Activated CD4-positive, alpha-beta T cell treated with anti-CD3 and anti-CD28 coated beads, Interleukin-2, amount 50 U/mL, for 24 hours (primary cell): ENCODE results near the gene NCAM1.

Source experiments
- DNase-seq, 2 donors: peaks; one replicate each; pipeline ENCODE4 v3.0.0-alpha.2; 2020; ENCODE audit warnings: low read depth in 1 of 2, low spot score in 1 of 2

NCAM1 gene

DNA sequence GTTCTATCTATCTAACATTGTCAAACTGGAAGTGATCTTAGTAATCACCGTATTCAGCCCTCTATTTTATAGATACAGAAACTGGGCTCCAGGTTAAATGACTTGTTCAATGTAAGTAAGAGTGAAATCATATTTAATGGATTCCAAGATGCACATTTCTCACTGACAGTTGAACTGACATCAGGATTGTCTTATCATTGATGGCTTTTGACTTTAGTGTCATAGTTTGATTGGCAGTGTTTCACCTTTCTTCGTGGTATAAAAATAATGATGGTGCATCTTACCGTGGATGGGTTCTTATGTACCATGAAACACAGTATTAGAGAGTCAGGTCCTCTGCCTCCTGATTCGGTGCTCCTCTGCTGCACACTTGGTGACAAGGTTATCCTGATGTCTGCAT is 123.1 kb downstream of the NCAM1 start:
- no peak for DNase-seq

DNA sequence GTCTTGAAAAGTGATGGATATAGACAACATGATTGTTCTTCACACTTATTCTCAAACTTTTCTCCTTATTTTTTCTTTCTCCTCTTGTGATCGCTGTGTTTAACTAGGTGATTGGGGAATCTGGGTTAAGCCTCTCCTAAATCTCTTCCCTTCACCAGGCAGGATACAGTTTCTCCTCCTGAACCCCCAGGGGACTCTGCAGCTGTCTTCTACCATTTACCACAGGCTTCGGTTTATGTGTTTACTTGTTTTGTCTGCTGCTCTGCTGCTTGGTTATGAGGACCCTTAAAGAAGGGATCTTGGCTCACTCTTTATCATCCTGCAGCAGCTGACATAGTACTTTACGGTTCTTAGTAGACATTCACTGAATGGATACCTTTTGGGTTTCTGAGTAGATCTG is 124.2 kb downstream of the NCAM1 start:
- DNase-seq = no peak

DNA sequence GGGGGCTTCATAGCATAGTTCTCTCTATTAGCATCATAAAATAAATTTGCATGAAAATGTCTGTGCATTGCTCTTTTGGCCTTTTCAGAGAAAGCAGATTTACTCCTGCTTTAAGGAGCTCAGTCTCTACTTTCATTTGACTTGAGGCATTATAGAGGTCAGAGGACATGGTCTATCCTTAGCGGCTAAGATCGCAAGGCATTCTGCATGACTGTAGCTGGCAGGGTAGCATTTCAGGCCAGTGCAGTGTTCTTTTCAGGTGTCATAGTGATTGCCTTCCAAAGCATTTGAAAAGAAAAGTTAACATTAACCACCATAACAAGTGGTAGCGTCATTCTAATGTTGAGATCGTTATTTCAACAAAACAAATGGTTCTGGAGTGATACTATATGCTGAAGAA is 126.5 kb downstream of the NCAM1 start:
- DNase-seq = no peak

DNA sequence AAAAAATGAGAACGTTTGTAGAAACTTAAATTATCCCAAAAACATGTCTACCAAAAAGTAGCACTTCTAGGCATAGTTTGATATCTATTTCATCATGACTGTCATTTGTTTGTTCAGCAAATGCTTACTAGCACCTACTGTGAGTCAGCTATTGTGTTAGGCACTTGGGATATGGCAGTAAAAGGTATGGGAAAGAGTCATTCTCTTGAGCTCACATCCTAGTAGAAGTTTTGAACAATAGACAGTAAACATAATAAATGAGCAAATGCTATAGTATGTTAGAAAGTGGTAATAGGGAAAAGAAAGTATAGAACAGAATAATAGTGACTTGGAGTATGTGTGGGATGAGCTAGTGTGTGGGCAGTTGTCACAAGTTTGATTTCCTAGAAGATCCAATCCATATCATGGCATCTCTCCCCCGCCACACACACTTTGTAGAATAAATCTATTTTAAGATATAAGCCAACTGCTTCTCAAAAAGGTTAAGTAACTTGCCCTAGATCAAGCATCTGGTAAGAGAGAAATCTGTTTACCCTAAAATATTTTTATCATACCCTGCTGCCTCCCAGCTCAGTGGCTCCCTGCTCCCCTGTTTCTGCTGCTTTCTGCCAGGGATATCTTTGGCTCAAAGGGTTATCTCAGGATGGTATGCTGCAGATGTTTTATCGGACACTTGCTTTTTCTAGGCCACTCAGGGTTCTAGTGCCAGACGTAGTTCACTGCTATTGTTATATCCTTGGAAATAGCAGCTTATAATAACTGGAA is 129.7 kb downstream of the NCAM1 start:
- DNase-seq = no peak

DNA sequence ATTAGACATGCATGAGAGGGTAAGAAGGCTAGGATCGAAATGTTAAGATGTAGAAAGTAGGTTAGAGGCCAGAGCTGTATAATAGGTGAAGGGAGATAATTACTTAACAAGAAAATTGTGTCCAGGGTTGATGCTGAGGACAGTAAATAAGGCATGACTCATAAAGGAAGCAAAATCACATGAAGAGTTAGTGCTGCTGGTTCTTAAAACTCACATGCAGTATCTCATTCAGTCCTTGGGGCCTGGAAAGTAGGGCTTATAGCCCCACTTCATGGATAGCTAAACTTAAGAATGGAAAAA is 130.2 kb downstream of the NCAM1 start:
- DNase-seq = no peak

DNA sequence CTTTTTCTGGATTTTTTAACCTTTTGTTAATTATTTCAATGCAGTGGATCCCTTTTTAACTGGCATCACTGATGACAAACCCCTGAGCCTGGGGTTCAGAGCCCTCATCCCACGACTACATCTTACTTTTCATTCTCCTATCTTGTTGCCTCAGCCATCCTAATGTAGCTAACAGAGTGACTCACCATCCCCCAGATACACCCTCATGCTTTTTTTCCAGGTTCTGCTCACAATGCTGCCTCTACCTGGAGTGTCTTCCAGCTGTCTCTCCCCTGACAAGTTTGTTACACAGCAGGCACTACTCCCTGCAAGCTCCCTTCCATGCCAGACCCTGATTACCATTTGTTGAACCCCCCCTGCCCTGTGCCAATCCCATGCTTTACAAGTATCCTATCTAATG is 135.4 kb downstream of the NCAM1 start:
- DNase-seq = no peak

DNA sequence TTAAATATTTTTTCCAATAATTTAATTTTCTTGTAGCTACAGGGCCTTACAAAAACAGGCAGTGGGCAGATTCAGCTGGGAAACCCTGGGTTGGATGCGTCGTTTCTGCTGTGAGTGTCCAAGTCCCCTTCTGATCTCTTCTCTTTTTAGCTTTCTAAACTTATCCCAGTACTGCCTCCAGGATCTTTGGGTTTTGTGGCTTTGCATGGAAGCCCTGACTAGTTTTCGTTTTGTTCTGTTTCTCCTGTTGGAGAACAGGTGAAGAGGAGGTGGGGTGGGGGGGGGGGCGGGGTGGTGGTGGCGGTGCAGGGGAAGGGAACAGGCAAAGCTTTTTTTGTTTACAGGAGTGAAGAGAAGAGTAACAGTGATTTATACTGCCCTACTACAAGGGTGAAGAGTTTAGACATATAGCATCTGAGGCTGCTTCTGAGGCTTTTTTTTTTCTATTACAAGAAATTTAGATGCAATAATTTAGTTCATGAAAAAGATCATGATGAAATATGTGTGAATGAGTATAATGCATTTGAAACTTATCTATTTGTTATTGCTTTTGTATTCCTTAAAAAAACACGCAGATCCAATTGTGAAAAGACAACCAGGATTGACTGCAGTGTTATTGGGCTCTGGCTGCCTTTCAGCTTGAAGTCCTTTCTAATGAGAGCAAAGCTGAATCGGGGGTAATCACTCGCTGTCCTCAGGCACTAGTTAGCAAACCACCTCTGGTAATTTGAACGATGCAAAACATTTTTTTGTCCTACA is 142.9 kb downstream of the NCAM1 start:
- no peak for DNase-seq

DNA sequence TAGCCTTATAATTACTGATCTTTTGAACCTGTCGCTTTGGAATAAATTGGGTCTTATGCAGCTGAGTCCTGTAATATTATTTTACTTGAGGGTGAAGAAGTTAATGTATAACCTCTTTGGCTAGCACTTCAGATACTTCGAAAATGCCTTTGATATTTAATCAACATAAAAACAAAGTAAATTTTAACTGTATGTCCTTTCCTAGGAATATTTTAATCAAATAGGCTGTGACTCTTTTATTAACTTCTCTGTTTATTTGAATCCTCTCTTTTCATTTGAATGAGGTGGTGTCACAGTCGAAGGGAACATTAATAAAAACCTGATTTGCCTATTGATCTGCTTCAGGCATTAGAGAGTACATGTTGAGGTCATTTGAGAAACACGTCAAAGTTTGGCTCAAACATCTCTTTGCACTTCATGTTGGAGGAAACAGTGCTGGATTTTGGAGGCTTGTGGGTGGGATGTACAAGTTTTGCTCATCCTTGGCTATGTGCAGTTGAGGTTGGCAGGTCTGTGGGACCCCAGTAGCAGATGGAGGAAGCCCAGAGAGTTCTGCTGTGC is 143.6 kb downstream of the NCAM1 start:
- no peak for DNase-seq

DNA sequence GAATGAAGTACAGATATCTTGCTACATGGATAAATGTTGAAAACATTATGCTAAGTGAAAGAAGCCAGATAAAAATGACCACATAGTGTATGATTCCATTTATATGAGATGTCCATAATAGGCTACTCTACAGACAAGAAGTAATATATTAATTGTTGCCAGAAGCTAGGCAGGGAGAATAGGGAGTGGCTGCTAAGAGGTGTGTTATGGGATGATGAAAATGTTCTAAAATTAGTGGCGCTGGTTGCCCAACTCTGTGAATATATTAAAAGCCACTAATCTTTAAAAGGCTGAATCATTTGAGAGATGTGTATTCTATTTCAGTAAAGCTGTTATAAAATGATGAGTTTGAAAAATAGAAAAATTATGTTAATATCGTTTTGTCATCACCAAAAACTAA is 144.4 kb downstream of the NCAM1 start:
- no peak for DNase-seq

DNA sequence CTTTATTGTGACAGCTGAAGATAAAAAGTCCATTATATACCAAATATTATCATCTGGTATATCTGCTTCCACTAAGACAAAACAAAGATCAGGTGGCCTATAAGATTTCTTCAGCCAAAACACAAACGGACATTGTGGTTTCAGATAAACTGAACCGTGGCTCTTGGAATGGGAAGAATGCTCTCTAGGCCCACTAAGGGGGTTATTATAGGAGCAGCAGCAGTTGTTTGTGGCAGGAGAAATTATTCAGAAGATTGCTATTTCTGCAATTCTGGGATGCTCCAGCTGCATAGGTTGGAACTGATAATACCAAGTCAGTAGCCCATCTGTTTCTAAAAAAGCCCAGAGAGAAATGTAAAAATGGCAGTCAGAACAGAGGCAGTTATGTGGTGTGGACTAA is 145.3 kb downstream of the NCAM1 start:
- DNase-seq = no peak

DNA sequence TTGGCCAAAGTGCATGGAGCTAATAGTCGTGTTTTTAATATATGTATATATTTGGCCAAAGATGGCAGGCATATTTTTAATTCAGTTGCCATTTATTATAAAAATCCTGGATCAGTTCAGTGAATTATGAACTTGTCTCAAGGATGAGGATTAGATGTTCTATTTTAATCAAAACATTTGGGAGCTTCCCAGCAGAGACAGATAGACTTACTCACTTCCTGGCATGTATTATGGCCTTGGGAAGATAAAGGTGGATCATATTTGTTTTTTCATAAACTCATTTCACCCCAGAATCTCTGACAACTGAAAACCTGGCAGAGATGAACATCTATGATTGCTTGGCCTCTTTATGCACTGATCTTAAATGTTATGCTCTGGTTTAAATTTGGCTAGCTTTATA is 148.8 kb downstream of the NCAM1 start:
- DNase-seq = no peak

DNA sequence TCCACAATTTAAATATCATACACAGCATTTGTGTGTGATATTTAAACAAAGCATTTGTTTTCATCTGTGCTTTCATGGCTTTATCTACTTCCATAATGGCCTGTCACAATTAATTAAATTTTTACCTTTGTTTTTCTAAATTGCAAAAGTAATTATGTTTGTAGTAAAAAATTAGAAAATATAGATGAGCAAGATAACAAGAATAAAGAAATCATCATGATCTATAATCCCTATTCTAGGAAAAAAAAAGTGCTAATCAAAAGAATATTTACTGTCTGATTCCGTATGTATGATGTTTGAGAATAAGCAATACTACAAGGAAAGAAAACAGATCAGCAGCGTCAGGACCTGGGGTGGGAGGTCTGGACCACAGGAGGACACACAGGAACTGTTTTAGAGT is 149.9 kb downstream of the NCAM1 start:
- no peak for DNase-seq

DNA sequence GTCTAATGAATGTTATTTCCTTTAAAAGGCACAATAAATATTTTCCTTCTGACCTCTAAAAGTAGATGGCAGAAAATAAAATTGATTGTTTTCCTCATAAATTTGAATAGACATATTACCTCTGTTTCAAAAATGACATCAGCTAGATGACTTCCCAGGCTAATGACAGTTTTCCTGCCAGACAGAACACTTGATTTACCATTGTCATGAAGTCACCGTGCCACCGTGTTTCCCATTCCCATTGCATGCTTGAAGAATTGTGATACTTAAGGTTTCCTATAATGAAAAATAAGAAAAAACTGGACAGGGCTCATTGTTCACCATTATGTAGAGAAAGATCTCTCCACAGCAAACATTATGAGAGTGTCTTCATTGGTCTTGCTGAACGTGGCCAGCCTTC is 151.1 kb downstream of the NCAM1 start:
- no peak for DNase-seq

DNA sequence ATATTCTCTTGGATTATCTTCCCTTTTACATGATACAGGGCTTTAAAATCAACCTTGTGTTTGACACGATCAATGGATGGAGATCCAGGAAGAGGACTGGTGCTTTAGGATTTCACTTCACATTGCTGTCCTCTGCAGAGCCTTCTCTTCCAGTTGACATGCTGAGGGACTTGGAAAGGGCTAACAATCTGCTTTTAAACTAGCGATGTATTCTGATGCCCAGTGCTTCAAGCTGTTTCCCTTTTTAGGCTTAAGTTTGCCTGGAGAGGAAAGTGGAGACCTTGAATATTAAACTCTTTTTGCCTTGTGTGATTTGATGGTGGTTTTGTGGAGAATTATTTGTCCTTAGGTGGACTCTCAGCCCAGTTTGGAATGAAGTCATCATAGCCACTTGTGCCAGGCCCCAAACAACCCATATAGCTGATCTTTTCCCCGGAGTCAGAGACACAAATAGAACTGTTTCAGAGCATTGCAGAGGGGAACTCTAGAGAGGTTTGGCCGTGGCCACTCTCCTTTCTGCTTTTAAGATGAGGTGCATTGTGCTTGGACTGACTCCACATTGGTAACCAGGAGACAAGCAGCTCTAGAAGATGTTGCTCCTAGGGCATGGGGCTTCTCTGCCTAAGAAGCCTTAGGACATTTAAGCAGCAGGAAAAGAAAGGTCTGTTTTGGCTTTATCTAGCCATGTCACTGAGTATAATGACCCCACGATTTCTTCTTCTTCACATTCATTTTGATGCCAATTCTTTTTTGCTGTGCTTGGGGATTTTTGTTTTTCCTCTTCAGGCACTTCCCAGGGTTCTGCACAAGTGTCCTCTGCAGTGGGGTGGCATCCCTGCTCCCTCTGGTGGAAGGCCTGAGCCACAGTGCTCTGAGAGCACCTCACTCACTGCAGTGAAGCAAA is 152.8 kb downstream of the NCAM1 start:
- no peak for DNase-seq

DNA sequence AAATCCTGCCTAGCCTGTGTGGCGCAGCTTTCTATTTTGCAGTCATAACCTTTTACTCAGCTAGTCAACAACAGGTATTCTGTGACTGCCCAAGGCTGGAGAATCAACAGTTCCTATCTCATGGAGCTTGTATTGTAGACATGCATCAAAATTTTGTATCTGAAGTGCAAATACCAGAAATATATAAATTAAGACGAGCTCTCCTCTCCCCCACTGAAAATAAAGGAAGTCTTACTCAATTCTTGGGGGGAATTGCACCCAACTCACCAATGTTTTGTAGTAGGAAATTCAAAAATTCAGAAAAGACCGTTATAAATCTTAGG is 153.4 kb downstream of the NCAM1 start:
- DNase-seq = no peak

DNA sequence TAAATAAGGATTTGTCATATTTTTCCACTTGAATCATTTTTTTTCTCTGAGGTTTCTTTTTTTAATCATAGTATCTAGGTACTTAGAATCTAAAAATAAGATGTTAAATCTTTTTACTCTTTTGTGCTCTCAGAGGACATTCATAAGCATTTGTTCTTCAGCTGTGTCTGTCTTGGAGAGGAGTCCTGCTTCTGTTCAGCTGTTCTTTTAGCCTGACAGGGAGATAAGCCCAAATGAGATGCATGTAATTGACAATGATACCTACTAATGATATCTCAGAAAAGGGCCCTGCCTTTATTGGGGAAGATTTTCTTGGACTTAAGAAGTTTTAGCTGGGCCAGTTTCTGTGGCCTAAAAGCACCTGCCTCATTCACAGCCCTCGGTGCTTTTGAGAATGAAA is 156.9 kb downstream of the NCAM1 start:
- DNase-seq = no peak

DNA sequence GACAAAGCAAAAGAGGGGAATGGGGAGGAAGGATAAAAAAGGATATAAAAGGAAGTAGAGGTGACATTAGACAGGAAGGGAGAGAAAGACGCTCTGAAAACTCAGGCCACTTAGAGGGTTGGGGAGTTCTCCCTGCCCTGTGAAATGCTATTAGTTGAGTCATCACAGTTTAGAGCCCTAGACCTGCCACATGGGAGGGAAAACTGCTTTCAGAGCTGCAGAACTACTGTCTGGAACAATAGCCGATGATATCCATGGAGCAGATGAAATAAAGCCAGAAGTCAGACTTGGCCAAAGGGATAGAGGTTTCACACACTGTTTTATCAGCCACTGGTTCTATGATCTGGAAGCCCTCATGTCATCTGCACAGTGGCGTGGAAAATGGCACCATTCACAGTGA is 157.9 kb downstream of the NCAM1 start:
- DNase-seq = no peak

DNA sequence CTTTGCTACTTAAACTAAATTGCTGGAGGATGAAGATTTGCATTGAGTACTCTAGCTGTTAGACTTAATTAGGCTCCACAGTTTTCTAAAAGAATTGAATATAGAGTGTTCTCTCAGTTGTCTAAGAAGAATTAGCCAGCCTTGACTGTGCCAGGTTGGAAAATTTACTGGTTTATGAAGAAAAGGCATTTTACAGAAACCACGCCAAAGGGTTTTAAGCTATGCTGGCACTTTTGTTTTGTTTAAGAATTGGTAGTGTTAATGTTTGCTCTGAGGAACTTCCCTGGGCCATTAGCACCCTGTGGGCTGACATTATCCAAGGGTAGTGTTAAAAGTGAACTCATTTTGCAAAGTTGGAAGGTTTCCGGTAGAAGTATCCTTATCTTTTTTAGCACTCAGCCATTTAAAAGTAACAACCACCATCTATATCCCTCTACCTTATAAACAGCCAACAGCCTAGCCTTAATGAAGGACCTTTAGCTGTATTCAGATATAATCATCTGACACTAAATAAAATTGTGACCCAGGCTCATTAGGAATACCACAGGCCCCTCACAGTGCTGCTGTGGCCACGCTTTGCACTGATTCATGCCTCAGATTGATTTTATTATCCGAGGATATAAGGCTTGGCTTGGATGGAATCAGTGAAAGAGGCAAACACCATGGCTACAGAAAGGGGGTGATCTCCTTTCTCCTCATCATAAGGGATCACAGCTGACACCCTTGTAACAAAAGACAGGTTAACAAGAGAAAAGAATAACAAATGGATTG is 158.9 kb downstream of the NCAM1 start:
- no peak for DNase-seq

DNA sequence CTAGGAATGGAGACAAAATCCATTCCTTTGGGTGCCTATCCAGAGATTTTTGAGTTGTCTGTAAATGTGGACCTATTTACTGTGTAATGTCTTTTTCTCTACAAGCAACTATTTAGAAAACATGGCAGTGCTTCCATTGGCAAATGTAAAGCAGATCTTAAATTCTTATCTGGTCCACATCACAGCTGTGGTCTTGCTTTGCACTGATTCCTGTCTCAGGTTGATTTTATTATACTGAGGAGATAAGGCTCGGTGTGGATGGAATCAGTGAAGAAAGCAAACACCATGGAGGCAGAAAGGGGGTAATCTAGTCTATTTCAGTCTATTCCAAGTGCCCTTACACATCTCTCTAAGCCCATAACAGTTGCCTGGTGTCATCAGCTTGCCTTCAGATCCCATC is 160.5 kb downstream of the NCAM1 start:
- no peak for DNase-seq

DNA sequence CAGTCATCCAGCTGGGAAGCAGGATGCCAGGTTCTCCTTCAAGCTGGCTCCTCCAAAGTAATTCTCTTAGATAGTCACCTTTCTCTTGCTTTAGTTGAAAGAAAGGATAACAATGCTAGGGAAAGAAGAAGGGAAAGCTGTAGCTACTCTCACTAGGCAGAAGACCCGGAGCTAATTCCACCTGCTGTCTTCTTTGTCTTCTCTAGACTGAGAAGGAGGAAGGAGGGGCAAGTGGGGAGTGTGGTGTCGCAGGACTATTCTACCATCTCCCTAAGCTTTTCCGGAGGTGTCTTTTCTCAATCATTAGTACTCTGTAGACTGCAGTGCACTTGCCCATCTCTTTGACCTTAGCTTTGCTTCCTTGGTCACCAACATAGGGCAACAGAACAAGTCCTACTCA is 162.8 kb downstream of the NCAM1 start:
- DNase-seq = no peak

DNA sequence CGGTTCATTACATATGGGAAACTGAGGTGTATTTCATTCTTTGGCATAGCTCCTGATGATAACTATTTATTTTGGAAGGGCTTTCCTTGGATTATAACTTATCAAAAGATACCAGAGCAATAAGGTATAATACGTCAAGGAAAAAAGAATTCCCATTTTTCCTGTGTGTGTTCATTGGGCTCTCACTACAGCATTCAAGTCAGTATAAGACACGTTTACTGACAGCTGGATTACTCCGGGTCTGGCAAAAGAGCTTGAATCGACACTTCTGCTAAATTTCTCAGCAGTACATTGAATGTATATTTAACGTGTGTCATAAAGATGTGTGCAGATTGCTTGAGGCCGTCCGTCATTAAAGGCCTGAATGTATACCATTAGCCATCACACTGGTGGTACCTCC is 163.4 kb downstream of the NCAM1 start:
- DNase-seq = no peak
